Thyroid gland (tissue), 4 donors: Measurements from ENCODE around the gene KIAA0040.

Experiments used
- POLR2A ChIP-seq, 2 donors: fragments of 450-650 bp; IDR thresholded peaks; one replicate each; pipeline ENCODE4 v1.6.1; 2017; ENCODE audit warnings: antibody characterized with exemption in 2 of 2, mild to moderate bottlenecking in 2 of 2, moderate library complexity in 1 of 2
- TF ChIP-seq, protein P1 (sequence below), 6 experiments: fragments of 200-600 bp in 3 of 6; fragments of 450-650 bp in 3 of 6; sonication (generic) in 3 of 6; IDR thresholded peaks; one replicate each; pipeline ENCODE4 v1.5.1; 2016 to 2019; ENCODE audit warnings: antibody characterized with exemption in 6 of 6, mild to moderate bottlenecking in 2 of 6, inconsistent platforms in 1 of 6, moderate library complexity in 1 of 6

- TF ChIP-seq, protein P1, sequence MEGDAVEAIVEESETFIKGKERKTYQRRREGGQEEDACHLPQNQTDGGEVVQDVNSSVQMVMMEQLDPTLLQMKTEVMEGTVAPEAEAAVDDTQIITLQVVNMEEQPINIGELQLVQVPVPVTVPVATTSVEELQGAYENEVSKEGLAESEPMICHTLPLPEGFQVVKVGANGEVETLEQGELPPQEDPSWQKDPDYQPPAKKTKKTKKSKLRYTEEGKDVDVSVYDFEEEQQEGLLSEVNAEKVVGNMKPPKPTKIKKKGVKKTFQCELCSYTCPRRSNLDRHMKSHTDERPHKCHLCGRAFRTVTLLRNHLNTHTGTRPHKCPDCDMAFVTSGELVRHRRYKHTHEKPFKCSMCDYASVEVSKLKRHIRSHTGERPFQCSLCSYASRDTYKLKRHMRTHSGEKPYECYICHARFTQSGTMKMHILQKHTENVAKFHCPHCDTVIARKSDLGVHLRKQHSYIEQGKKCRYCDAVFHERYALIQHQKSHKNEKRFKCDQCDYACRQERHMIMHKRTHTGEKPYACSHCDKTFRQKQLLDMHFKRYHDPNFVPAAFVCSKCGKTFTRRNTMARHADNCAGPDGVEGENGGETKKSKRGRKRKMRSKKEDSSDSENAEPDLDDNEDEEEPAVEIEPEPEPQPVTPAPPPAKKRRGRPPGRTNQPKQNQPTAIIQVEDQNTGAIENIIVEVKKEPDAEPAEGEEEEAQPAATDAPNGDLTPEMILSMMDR (IDR thresholded peaks at IDR 0.05), result no peak
- no peak for TF ChIP-seq POLR2A (IDR thresholded peaks at IDR 0.05)
These were observed 72.1 kb downstream of the KIAA0040 start for GRCh38 chr1:175120511-175120910.
